ENCODE results near the gene F13B.
"Not testable (repeated sequence)": the region's sequence is repeated elsewhere in the genome, so short reads cannot be mapped to it uniquely, and the experiment has no call there.

Gene F13B

DNA sequence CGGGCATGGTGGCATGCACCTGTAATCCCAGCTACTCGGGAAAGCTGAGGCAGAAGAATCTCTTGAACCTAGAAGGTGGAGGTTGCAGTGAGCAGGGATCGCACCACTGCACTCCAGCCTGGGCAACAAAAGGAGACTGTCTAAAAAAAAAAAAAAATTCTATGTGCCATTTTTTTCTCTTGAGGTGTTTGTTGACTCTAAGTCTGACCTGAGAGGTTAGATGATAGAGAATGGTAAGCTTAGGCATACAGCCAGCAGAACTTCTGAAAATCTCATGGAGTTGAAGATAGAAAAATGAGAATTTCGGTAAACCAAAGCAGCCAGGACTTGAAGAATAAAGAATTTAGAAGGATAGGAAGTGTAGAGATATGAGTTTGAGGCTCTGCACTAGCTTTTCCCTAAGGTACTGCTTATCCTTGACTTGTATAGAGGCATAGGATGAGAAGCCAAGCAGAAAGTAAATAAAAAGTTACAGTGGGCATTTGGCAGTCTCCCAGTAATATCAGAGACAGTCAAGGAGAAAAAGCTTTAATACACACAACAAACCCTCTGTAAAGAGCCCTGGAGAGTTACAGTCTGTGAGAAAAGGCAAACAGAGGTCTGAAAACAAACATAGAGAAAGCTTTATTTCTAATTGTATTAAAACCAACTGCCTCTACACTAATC is 24.3 kb downstream of the F13B start:
- no peaks in the 10 kb centered on the region for H3K36me3 ChIP-seq (ENCODE audit: insufficient read depth, low read length)
- H3K9ac ChIP-seq (ENCODE audit: low read depth, low read length, poor library complexity, severe bottlenecking), result no peak overlapping the region
- no peak overlapping the region for H3K4me3 ChIP-seq (ENCODE audit: low read length, poor library complexity, severe bottlenecking)
- H2AFZ ChIP-seq (ENCODE audit: low read length), result no peak overlapping the region
- no peaks in the 10 kb centered on the region for H3K79me2 ChIP-seq (ENCODE audit: insufficient read depth, low read length)
- no peaks in the 10 kb centered on the region for H4K20me1 ChIP-seq (ENCODE audit: insufficient read depth, low read length, poor library complexity, severe bottlenecking)
- H3K9me2 ChIP-seq (replicated peaks; ENCODE audit: low read depth, low read length), result no peaks in the 10 kb centered on the region
- H3K9me3 ChIP-seq (ENCODE audit: insufficient read depth, low read depth, low read length), result no peaks in the 10 kb centered on the region
- H3K4me1 ChIP-seq (ENCODE audit: insufficient read depth, low read length, poor library complexity, severe bottlenecking), result peaks cover 15% of the 10 kb centered on the region
- H3K4me2 ChIP-seq (ENCODE audit: low read depth, low read length, poor library complexity, severe bottlenecking), result no peak overlapping the region
- H3K27me3 ChIP-seq (ENCODE audit: insufficient read depth, low read length, poor library complexity, severe bottlenecking), result peaks cover 24% of the 10 kb centered on the region
- H3F3A ChIP-seq (ENCODE audit: low read depth), result no peaks in the 10 kb centered on the region
- no peak for TF ChIP-seq EZH2phosphoT487 (IDR thresholded peaks at IDR 0.05; ENCODE audit: borderline replicate concordance)
- no peak for TF ChIP-seq CTCF (conservative IDR thresholded peaks at IDR 0.05; ENCODE audit: low read length)

DNA sequence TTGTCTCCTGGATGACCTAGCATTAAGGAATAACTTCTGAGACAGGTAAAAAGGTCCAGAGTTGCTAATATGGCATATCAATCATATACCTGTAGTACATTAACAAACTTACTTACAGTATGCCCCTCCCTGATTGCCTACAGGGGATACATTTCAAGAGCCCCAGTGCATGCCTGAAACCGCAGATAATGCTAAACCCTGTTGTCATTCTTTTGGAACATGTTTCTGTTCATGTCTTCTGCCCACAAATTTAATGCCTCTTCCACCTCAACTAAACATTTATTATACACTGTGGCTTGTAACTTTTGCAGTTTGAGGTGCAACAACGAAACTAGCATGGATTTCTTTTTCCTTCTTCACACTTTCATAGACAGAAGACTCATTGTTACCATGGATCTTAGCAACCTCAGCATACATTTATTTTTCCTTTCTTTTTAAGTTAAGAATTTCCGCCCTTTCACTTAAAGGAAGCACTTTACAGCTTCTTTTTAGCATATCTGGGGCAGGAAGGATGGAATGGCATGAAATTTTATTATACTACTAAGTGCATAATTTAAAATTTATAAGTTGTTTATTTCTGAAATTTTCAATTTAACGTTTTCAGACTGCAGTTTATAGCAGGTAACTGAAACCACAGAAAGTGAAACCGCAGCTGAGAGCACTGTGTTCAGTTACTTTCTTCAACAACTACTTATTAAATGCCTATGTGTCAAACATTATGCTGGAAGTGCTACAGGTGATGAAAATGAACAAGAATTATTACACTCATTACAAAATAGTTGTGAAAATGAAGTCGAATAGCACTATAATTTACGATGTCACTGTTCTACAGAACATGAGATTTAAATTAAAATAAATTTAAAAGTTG is 25.3 kb downstream of the F13B start:
- H3K36me3 ChIP-seq (ENCODE audit: insufficient read depth, low read length), result no peaks in the 10 kb centered on the region
- H3F3A ChIP-seq (ENCODE audit: low read depth), result no peaks in the 10 kb centered on the region
- peaks cover 24% of the 10 kb centered on the region for H3K27me3 ChIP-seq (ENCODE audit: insufficient read depth, low read length, poor library complexity, severe bottlenecking)
- peak overlapping the region; percentile 61; the same call in 1 of the 2 replicates for H2AFZ ChIP-seq (ENCODE audit: low read length)
- no peaks in the 10 kb centered on the region for H3K79me2 ChIP-seq (ENCODE audit: insufficient read depth, low read length)
- H3K4me3 ChIP-seq (ENCODE audit: low read length, poor library complexity, severe bottlenecking), result peak overlapping the region; percentile 68
- no peaks in the 10 kb centered on the region for H3K9me3 ChIP-seq (ENCODE audit: insufficient read depth, low read depth, low read length)
- no peaks in the 10 kb centered on the region for H4K20me1 ChIP-seq (ENCODE audit: insufficient read depth, low read length, poor library complexity, severe bottlenecking)
- peaks cover 15% of the 10 kb centered on the region for H3K4me1 ChIP-seq (ENCODE audit: insufficient read depth, low read length, poor library complexity, severe bottlenecking)
- TF ChIP-seq CTCF (conservative IDR thresholded peaks at IDR 0.05; ENCODE audit: low read length) (no peak), EZH2phosphoT487 (IDR thresholded peaks at IDR 0.05; ENCODE audit: borderline replicate concordance) (no peak)
- no peaks in the 10 kb centered on the region for H3K9me2 ChIP-seq (replicated peaks; ENCODE audit: low read depth, low read length)
- peak overlapping the region; percentile 71 for H3K4me2 ChIP-seq (ENCODE audit: low read depth, low read length, poor library complexity, severe bottlenecking)
- H3K9ac ChIP-seq (ENCODE audit: low read depth, low read length, poor library complexity, severe bottlenecking), result peak overlapping the region; percentile 41

- no peak overlapping the region for H2AFZ ChIP-seq (ENCODE audit: low read length)
- H3K9me3 ChIP-seq (ENCODE audit: insufficient read depth, low read depth, low read length), result no peaks in the 10 kb centered on the region
- H3K79me2 ChIP-seq (ENCODE audit: insufficient read depth, low read length), result no peaks in the 10 kb centered on the region
- no peaks in the 10 kb centered on the region for H3K9me2 ChIP-seq (replicated peaks; ENCODE audit: low read depth, low read length)
- no peaks in the 10 kb centered on the region for H3K36me3 ChIP-seq (ENCODE audit: insufficient read depth, low read length)
- peaks cover 9% of the 10 kb centered on the region for H3K4me1 ChIP-seq (ENCODE audit: insufficient read depth, low read length, poor library complexity, severe bottlenecking)
- H3F3A ChIP-seq (ENCODE audit: low read depth), result no peaks in the 10 kb centered on the region
- H3K9ac ChIP-seq (ENCODE audit: low read depth, low read length, poor library complexity, severe bottlenecking), result no peak overlapping the region
- TF ChIP-seq EZH2phosphoT487 (IDR thresholded peaks at IDR 0.05; ENCODE audit: borderline replicate concordance), result no peak
- no peak for TF ChIP-seq CTCF (conservative IDR thresholded peaks at IDR 0.05; ENCODE audit: low read length)
- H3K4me3 ChIP-seq (ENCODE audit: low read length, poor library complexity, severe bottlenecking), result no peak overlapping the region
- peaks cover 18% of the 10 kb centered on the region for H3K27me3 ChIP-seq (ENCODE audit: insufficient read depth, low read length, poor library complexity, severe bottlenecking)
- H3K4me2 ChIP-seq (ENCODE audit: low read depth, low read length, poor library complexity, severe bottlenecking), result no peak overlapping the region
- H4K20me1 ChIP-seq (ENCODE audit: insufficient read depth, low read length, poor library complexity, severe bottlenecking), result no peaks in the 10 kb centered on the region
Measured at GRCh38 chr1:197036861-197037260, 30.2 kb downstream of the F13B start.

DNA sequence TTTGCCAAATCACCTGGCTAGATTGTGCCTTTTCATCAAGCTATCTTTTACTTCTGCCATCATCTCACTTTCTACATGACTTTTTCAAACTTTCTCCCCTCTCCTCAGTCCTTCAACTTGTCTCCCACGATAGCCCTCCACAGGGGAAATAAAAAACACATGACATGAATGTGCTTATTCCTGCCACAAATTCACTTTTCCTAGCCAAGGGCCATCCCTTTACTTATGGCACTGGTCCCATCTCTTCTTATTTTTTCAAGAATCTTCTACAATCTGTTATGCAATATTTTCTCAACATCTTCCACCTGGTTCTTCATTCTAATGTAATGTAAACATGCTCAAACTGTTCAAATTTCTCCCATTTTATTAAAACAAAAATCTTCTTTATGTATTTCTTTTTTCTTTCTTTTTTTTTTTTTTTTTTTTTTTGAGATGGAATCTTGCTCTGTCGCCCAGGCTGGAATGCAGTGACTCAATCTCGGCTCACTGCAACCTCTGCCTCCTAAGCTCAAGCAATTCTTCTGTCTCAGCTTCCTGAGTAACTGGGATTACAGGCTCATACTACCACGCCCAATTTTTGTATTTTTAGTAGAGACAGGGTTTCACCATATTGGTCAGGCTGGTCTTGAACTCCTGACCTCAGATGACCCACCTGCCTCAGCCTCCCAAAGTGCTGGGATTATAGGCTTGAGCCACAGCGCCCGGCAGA is 32.3 kb downstream of the F13B start:
- not testable (repeated sequence) for H3K4me2 ChIP-seq (ENCODE audit: low read depth, low read length, poor library complexity, severe bottlenecking)

More for the DNA sequence above, 32.3 kb downstream of the F13B start:
- H3K79me2 ChIP-seq (ENCODE audit: insufficient read depth, low read length); H3K9me3 ChIP-seq (ENCODE audit: insufficient read depth, low read depth, low read length); H3K9ac ChIP-seq (ENCODE audit: low read depth, low read length, poor library complexity, severe bottlenecking); H2AFZ ChIP-seq (ENCODE audit: low read length); H3K4me1 ChIP-seq (ENCODE audit: insufficient read depth, low read length, poor library complexity, severe bottlenecking); H3F3A ChIP-seq (ENCODE audit: low read depth); H4K20me1 ChIP-seq (ENCODE audit: insufficient read depth, low read length, poor library complexity, severe bottlenecking); H3K36me3 ChIP-seq (ENCODE audit: insufficient read depth, low read length); H3K9me2 ChIP-seq (replicated peaks; ENCODE audit: low read depth, low read length); H3K4me3 ChIP-seq (ENCODE audit: low read length, poor library complexity, severe bottlenecking): not testable (repeated sequence)
- H3K27me3 ChIP-seq (ENCODE audit: insufficient read depth, low read length, poor library complexity, severe bottlenecking), result peaks cover 18% of the 10 kb centered on the region
